NT2/D1 (cell line): ENCODE measurements around the gene DSC1.

Experiments
- SUZ12 ChIP-seq: IDR thresholded peaks from 2 replicates; pipeline ENCODE4 v1.6.1; 2011; ENCODE audit not compliant: insufficient read length, insufficient read depth; ENCODE audit errors: extremely low read depth
- YY1 ChIP-seq: IDR thresholded peaks from 2 replicates; pipeline ENCODE4 v1.6.1; 2011; ENCODE audit not compliant: insufficient read length, insufficient read depth

DNA sequence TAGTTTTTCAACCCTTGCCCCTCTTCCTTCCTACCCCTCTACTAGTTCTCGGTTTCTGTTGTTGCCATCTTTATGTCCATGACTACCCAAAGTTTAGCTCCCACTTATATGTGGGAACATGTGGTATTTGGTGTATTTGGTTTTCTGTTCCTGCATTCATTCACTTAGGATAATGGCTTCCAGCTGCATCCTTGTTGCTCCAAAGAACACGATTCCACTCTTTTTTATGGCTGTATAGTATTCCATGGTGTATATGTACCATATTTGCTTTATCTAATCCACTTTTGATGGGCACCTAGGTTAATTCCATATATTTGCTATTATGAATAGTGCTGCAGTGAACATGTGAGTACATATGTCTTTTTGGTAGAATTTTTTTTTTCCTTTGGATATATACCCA lies 20.6 kb upstream of the DSC1 start:
- TF ChIP-seq SUZ12 (no peak), YY1 (no peak)
